C4-2B (cell line): ENCODE results near the gene GPR108.

Experiments
- CTCF ChIP-seq: fragments of 450-650 bp; conservative IDR thresholded peaks from 2 replicates; pipeline ENCODE4 v1.5.1; 2017; ENCODE audit warnings: mild to moderate bottlenecking
- ZFX ChIP-seq: fragments of 450-650 bp; IDR thresholded peaks from 2 replicates; pipeline ENCODE4 v1.6.1; 2017

DNA sequence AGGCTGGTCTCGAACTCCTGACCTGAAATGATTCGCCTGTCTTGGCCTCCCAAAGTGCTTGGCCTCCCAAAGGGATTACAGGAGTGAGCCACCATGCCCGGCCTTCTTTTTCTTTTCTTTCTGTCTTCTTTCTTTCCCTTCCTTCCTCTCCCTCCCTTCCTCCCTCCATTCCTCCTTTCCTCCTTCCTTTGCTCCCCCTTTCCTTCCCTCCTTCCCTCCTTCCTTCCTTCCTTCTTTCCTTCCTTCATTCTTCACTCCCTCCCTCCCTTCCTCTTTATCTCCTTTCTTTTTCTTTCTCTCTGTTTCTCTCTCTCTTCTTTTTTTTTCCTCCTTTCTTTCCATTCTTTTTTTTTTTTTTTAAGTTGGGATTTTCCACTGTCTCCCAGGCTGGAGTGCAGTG is 29.0 kb downstream of the GPR108 start:
- TF ChIP-seq CTCF (no peak), ZFX (no peak)
